Measurements from ENCODE around the gene ZGPAT.

Gene ZGPAT

DNA sequence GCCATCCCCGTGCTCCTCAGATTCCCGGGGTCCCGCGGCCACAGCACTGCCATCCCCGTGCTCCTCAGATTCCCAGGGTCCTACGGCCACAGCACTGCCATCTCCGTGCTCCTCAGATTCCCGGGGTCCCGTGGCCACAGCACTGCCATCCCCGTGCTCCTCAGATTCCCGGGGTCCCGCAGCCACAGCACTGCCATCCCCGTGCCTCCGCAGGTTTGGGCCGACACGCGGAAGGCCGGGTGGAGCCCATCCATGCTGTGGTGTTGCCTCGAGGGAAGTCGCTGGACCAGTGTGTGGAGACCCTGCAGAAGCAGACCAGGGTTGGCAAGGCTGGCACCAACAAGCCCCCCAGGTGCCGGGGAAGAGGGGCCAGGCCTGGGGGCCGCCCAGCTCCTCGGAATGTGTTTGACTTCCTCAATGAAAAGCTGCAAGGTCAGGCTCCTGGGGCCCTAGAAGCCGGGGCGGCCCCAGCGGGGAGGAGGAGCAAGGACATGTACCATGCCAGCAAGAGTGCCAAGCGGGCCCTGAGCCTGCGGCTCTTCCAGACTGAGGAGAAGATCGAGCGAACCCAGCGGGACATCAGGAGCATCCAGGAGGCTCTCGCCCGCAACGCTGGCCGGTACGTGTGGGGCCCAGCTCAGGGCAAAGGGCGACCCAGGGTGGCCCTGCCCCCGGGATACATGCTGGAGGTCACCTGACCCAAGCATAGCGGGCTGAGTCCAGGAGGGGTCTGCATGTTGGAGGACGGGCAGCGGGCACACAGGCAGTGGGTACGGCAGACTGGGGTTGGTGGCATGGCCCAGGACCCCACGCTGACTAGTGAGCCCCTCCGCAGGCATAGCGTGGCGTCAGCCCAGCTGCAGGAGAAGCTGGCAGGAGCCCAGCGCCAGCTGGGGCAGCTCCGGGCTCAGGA is 27.4 kb downstream of the ZGPAT start:
- DNase-seq (ENCODE audit: low read depth) = no peak

DNA sequence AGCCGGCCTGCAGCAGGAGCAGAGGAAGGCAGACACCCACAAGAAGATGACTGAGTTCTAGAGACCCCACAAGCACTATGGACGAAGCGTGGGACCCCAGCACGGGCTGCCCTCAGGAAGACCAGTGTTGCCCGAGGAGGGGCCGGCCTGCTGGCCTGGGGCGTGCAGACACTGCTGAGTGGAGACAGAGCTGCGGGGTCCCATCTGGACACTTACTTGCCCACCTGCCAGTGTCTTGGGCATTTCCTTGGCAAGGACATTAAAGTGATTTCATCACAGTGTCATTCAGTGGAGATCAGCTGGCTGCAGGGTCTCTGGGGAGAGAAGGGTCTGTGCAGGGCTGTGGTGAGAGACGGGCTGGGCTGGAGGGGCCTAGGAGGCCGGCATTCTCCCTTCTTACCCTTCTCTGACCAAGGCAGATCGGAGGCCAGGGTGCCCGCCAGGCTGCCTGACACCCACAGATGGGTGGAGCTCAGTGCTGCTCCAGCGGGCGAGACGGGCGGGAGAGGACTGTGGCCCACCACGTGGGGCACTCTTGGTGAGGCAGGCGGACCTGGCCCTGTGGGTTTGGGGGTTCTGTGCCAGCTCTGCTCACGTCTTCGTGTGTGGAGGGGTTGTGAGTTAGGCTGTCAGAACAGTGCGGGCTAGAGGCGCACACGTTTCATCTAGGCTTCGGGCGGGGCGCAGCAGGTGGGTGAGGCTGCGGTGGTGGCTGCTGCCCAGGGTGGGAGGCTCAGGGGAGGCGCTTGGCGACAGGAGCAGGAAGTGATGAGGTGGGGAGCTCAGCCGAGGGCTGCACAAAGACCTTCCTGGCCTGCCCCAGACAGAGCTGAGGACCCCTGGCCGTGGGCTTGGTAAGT is 28.2 kb downstream of the ZGPAT start, which contains the start of gene LIME1:
Gene LIME1 (plus strand): TSS at position 806 of the 860 bp plus-strand sequence. CDS start 886 bp downstream, outside the sequence.
- DNase-seq (ENCODE audit: low read depth) = no peak

DNA sequence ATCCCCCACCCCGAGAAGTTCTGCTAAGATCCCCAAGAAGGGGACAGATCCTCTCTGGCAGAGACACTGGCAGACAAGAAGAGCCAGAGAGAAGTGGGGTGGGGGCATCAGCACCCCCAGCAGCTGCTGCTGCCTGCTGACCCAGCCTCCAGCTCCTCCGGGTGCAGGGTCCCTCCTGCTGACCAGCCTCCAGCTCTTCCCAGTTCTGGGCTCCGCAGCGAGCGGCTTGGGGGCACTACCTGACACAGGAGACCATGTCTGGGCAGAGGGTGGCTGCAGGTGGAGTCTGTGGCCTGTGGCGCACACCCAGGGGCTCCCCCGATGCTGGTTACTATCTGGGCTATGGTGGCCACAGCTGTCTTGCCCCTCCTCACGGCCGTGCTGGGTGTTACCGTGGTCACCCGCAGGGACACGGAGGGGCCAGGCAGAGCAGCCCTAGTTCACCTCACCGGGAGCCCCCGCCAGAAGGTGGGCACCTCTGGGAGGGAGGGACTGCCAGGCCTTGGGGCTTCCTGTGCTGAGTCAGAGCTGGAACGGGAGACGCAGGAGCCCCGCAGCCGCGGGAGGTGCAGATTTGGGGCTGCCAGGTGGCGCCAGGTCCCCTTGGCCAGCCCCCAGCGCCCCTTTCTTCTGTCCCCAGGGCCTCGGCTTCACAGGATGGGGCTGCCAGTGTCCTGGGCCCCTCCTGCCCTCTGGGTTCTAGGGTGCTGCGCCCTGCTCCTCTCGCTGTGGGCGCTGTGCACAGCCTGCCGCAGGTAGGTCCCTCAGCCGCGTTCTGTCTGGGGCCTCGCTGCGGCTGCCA is 29.3 kb downstream of the ZGPAT start:
- no peak for DNase-seq (ENCODE audit: low read depth)

GRCh38 chr20:63737695-63737944 is 29.8 kb downstream of the ZGPAT start:
- DNase-seq (ENCODE audit: low read depth) = no peak

GRCh38 chr20:63737945-63738686 is 30.3 kb downstream of the ZGPAT start:
- DNase-seq (ENCODE audit: low read depth) = no peak

DNA sequence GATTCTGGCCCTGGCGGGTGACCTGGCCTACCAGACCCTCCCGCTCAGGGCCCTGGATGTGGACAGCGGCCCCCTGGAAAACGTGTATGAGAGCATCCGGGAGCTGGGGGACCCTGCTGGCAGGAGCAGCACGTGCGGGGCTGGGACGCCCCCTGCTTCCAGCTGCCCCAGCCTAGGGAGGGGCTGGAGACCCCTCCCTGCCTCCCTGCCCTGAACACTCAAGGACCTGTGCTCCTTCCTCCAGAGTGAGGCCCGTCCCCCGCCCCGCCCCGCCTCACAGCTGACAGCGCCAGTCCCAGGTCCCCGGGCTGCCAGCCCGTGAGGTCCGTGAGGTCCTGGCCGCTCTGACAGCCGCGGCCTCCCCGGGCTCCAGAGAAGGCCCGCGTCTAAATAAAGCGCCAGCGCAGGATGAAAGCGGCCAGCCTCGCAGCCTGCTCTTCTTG is 30.9 kb downstream of the ZGPAT start:
- DNase-seq (ENCODE audit: low read depth) = no peak

GRCh38 chr20:63739130-63740069 is 31.6 kb downstream of the ZGPAT start, which contains the start of gene SLC2A4RG:
Gene SLC2A4RG, plus strand, starts transcription at chr20:63739776. Its CDS starts 137 bp downstream, at chr20:63739913.
- peak; percentile 79 for DNase-seq (ENCODE audit: low read depth)

GRCh38 chr20:63740070-63740626 is 32.3 kb downstream of the ZGPAT start:
- DNase-seq (ENCODE audit: low read depth) = peak; percentile 41

GRCh38 chr20:63740627-63741353 is 33.0 kb downstream of the ZGPAT start:
- peak; percentile 89 for DNase-seq (ENCODE audit: low read depth)

GRCh38 chr20:63741354-63741675 is 33.5 kb downstream of the ZGPAT start:
- no peak for DNase-seq (ENCODE audit: low read depth)

- no peak for DNase-seq (ENCODE audit: low read depth)
Observed at GRCh38 chr20:63741676-63742380, 34.0 kb downstream of the ZGPAT start.

- DNase-seq (ENCODE audit: low read depth) = no peak
Observed at GRCh38 chr20:63742381-63743024, 34.7 kb downstream of the ZGPAT start.

DNA sequence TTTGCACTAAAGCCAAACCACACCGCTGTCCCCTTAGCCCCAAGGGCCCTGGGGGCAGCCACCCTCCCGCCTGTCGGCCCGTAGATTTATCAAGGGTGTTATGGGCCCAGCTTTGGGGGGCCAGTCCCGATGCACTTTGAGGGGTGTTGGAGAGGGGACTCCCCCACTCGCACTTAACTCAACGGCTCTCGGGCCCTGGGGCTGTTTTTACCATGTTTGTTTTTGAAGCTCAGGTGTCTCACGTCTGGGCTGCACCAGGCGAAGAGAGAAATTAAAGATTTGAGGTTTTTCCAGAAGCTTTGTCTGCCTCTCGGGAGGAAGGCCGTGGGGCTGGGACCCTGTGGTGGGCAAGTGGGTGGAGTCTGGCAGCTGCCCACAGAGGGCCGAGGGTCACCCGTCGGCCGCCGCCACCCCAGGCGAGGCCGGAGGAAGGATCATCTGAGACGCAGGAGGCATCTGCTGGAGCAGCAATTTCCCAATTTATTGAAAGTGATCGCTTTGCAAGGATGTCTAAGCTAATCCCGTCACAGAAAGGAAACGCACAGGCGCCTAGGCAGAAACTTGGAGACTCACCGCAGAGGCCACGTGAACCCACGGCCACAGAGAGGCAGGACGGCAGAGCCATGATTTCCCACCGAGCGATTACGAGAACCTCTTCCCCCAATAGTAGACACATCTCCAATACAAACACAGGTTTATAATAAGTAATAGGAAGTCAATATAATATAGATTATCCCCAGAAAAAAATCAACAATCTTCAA is 35.6 kb downstream of the ZGPAT start:
- DNase-seq (ENCODE audit: low read depth) = no peak

DNA sequence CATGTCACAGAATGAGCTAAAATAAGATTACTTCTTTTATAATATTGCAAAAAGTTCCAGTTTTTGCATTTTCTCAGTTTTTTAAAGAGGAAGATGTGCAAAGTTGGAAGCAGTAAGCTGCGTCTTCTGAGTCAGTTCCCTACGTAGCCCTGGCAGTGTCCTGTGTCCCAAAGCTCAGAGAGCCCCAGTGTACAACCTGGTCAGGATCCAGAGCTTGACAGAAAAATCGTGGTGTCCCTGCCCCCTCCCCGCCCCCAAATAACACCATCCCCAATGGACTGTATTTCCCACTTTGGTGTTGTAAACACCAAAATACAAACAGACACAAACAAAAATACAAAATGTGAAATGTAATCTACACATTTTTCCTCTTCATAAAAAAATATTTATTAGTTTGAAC is 36.3 kb downstream of the ZGPAT start:
- DNase-seq (ENCODE audit: low read depth) = no peak

DNA sequence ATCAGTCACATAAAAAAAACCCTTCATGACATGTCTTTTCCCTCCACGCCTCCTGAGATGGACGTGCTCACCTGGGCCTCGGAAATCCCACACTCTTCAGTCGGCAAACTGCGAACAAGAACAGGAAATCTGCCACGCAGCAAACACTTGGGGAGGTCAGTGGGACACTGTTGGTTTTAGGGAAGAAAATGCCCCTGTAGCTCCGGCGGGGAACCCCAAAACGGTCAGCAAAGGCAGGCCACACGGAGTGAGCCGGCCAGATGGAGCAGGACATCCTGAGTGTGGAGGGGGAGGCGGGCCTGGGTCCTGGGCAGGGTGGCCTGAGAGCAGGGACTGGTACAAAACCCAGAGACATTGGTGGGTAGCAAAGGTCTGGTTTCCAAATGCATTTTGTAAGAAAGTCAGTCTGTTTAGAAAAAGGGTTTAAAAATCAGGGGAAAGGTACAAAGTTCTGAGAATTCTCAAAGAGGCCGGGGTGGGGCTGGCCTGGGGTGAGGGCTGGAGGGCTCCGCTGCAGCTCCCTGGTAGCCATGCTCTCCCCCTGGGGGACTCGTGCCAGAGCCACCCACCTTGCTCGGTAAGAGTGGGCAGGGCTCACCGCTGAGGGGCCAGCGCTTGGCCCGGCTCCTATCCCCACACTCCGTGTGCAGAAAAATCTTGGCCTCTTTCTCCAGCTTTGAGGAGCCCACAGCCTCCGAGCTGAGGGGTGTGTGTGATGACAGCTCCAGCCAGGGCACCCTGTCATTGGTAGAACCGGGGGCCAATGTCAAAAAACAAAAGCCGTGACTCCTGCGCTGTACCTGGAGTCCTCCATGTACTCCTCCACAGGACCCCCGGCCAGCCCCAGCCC is 37.0 kb downstream of the ZGPAT start:
- no peak for DNase-seq (ENCODE audit: low read depth)

- no peak for DNase-seq (ENCODE audit: low read depth)
Observed at GRCh38 chr20:63745424-63745805, 37.6 kb downstream of the ZGPAT start.
